GOT3 (cell line): ENCODE data around the gene ZEB2.

ENCODE experiments used
- DNase-seq: peaks from one replicate; lab custom pipeline; 2025; ENCODE audit warnings: mixed read lengths; lab: John Stamatoyannopoulos, UW

Gene ZEB2

GRCh38 chr2:144528108-144528507, 8.2 kb upstream of the ZEB2 start:
- no peak for DNase-seq

GRCh38 chr2:144526831-144527230, 6.9 kb upstream of the ZEB2 start:
- no peak for DNase-seq

DNA sequence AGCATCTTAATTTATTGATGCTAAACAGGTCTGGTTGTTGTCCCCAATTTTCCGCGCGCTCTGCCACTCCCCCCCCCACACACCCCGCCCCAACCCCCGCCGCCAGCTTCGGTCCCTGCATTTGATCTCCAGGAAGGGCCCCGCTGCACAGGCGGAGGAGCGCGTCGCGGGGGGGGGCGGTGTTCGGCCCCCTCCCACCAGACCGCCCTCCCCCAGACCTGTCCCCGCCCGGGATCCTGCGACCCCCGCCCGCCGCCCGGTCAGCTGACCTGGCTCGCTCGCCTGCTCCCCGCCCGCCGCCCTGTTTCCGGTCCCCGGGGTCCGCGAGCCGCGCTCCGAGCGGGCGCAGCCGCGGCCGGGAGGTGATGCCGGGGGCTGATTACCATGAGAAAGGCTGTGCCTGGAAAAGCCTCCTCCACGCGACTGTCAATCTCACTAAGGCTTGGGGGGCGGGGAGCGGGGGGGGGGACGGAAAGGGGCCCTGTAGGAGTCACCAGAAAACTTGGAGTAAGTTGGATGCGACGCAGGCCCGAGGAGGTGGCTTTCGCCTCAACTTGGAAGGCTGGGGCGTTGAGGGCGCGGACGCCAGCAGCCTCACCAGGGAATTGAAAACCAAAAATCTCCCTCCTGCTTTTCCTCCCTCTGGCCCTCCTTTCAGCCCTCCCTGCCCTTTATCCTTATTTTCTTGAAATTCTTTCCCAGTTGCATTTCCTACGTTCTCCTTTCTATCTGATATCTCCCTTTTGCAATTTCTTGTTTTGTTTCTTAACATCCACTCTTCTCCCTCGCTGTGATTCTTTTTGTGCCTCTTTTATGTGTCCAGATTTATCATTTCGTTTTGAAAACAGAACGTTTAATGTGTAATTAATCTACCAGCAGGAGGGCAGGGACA, 4.4 kb upstream of the ZEB2 start:
- no peak for DNase-seq

- DNase-seq: no peak
Measured at GRCh38 chr2:144523596-144524117, 3.7 kb upstream of the ZEB2 start.

GRCh38 chr2:144522897-144523595, 3.1 kb upstream of the ZEB2 start:
- no peak for DNase-seq

GRCh38 chr2:144522176-144522896, 2.4 kb upstream of the ZEB2 start:
- DNase-seq: no peak

DNA sequence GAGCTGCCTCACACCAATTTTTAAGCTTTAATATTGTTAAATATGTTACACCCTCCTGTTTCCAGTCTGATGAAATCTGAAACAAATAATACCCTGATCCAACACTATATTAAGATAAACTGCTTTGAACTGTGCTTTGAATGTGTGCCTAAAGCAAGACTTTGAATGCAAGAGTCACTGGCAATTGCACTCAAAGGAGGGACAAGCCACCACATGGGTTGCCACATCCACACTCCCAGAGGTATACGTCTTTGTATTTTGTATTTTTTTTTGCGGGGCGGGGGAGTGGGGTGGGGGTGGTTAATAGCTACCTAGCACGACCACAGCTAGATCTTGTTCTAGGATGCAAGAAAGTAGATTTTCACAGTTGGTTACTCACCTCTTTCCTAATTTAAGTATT, 1.8 kb upstream of the ZEB2 start:
- no peak for DNase-seq

DNA sequence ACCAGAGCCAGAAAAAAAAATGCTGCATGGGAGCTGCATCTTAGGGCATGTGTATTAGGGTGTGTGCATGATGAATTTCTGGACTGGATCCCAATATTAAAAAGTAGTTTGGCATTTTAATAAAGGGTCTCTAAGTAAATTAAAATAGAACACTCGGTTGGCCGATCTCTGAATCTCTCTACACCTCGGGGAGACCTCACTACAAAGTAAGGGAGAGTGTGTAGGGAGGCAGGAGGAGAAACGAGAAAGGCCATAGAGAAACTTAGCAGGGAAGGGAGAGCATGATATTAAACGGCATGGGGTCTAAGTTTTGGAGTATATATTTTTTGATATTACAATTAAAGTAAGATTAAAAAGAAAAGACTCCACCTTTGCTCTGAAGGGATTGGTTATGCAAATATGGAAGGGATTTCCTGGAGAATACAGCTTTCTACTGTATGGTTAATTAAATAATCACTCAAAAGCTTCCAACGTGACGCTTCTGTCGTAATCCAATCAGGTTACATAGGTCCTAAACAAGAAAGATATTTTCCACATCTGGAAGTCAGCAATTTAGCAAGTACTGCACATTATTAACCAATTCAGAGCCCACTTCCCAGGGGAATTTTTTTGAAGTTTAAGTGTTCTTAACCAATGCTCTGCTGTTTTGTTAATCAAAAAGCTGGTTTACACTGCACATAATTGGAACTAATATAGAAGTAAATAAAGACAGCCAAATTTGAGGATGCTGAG, 1.0 kb upstream of the ZEB2 start:
- DNase-seq: no peak

- DNase-seq: no peak
Measured at GRCh38 chr2:144519597-144519933, 354 bp downstream of the ZEB2 start.

- no peak for DNase-seq
Measured at GRCh38 chr2:144518748-144519596, 947 bp downstream of the ZEB2 start.

DNA sequence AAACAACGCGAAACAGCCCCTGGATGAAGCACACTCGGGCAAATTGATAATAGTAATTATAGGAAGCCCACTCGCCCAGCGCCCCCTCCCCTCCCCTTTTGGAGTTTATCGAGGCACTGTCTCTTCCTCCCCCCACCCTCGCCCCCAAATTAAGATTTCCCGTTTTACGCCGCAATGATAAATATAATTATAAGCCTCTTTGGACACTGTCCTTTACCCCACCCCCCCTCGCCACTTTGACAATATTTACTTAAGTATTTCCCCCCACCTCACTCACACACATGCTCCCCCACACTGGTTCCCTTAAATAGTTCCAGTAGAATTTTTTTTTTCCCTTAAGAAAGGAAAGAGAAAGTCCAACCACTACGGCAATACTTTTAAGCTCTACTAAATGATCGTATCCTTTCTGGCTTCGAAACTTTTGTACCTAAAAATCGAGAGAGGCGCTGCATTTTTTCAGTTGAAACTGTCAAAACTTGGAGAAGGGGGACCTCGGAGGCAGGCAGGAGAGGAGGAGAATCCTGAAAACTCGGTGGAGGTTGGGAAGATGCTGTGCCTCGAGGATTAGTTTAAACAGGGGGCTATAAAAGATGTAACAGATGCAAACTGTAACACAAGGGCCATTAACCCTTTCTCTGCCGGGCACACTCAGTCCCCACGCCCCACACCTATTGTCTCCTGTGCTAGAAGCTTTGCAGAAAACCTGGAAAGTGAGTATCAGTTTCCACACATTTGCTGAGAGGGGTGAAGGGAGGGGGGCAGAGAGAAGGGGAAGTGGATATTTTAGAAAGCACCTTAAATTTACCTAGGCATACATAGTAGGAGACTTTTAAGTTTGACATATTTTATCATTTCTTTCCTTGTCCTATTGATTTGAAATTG, 1.8 kb downstream of the ZEB2 start:
- DNase-seq: no peak

GRCh38 chr2:144516981-144517865, 2.7 kb downstream of the ZEB2 start:
- DNase-seq: peak; percentile 46

GRCh38 chr2:144516411-144516980, 3.4 kb downstream of the ZEB2 start:
- DNase-seq: no peak

DNA sequence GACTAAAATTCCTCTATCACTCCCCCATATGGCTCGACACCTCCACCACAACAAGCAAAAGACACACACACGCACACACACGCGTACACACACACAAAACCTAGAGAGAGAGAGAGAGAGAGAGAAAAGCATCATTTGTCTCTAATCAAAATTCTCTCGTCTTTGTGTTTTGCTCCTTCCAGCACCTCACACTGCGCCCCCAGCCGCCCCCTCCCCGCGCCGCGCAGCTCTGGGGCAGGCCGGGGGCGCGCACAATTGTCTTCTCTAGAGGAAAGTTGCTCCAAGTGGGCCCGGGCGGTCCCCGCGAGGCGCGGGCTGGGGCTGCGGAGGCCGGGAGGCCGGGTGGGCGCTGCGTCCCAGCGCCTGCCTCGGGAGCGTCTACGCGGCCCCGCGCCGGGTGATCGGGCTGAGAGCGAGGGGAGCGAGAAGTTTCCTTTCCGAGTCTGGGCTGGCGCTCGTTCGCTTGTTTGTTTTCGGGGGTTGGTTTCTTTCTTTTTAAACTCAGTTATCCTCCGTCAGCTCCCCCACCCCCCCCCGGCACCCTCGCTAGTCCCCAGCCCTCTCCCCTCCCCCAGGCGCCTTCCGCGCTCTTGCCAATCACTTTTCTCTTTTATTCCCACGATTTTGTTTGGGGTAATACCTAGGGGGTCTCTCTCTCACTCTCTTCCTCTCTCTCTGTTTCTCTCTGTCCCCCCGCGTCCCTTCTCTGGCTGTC, 4.1 kb downstream of the ZEB2 start:
- DNase-seq: no peak

GRCh38 chr2:144515099-144515695, 4.7 kb downstream of the ZEB2 start:
- no peak for DNase-seq

- no peak for DNase-seq
Measured at GRCh38 chr2:144514616-144515091, 5.3 kb downstream of the ZEB2 start.

DNA sequence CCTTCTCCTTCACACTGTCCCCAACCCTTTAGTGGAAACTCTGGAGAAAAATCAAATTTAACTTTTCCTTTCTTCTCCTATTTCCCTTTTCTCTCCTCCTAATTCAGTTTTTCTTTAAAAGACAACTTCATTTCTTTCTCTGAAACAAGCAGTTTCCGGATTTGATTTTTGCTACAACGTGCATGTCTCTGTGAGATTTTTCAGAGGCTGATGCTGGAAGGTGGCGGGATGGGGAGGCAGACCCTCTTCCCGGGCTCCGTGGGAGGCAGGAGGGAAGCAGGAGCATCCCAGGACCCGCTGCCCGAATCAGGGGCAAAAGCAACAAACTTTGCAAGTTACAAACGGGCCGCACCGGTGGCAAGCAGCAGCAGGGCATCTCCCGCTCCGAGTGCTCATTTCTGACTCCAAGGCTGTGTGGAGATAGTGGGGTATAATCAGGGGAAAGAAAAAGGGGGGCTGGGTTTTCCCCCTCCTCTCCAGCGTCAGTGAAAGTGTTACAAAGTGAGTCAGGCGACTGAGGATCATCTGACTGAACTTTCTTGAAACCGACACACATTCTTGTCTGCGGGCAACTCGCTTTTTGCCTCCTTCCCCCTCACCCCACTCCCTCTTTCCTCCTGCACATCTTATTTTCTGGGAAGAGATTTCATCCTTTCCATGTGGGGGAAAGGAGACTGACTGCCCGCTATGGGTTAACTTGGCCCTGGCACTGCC, 6.4 kb downstream of the ZEB2 start:
- no peak for DNase-seq
